ENCODE results near the gene MMRN1. TPM values are rescaled to one million over a fixed set of nuclear protein-coding genes. Genes with fewer than 3 reads are reported as not detected.

Gene MMRN1
- total RNA-seq, 1 experiment from 2014 or later, result not detected

- CTCF ChIA-PET, result no interaction called here
Observed at GRCh38 chr4:89997171-89997704, 102.6 kb downstream of the MMRN1 start.

GRCh38 chr4:89998469-89999011, 103.9 kb downstream of the MMRN1 start:
- no peak overlapping the region for H3K4me3 ChIP-seq (ENCODE audit: low read depth in 2 of 2, low read length in 2 of 2)
- no peaks in the 10 kb centered on the region for H3K4me1 ChIP-seq (ENCODE audit: control insufficient read depth, insufficient read depth, low read length)
- BruUV-seq (replicated peaks), result no TSS peak
- DNase-seq (ENCODE audit: low read depth, low spot score), result no peak
- TF ChIP-seq CTCF (IDR thresholded peaks at IDR 0.05), result no peak
- intact Hi-C loops (cut with micrococcal nuclease; ENCODE audit: unreplicated experiment) (no loop called here), in situ Hi-C loops (cut with HindIII; ENCODE audit: low pct_unique_long_range_greater_than_20kb, low sequenced_read_pairs) (no loop called here)
- H3K27me3 ChIP-seq (ENCODE audit: control insufficient read depth, insufficient read depth, low read length), result no peaks in the 10 kb centered on the region
- ChIA-PET POLR2A (no interaction called here), CTCF (interaction anchor here (0.6 kb wide), 1 partner anchor 15 kb away, joined by 7 read pairs; no protein-coding TSS in a partner anchor)
- ATAC-seq, result no peak
- no peaks in the 10 kb centered on the region for H3K36me3 ChIP-seq (ENCODE audit: control insufficient read depth, insufficient read depth, low read length)
- H3K27ac ChIP-seq (ENCODE audit: low read length), result no peak overlapping the region
- no peaks in the 10 kb centered on the region for H3K9me3 ChIP-seq (ENCODE audit: control insufficient read depth, insufficient read depth, low read depth, low read length)

More at GRCh38 chr4:89997171-89997704, 102.6 kb downstream of the MMRN1 start:
- TF ChIP-seq REST (IDR thresholded peaks at IDR 0.05; ENCODE audit: insufficient read depth in 1 of 2, low read depth in 2 of 2, low read length in 1 of 2), result no peak
- TF ChIP-seq POLR2AphosphoS5 (IDR thresholded peaks at IDR 0.05; ENCODE audit: low read depth, low read length), result no peak
- no peak for TF ChIP-seq TCF7L2 (IDR thresholded peaks at IDR 0.05; ENCODE audit: low read depth, low read length)
- no peak for TF ChIP-seq CTCF (IDR thresholded peaks at IDR 0.05)
- no peak for TF ChIP-seq SIN3A (IDR thresholded peaks at IDR 0.05; ENCODE audit: borderline replicate concordance, insufficient read depth, low read depth, low read length)
- intact Hi-C loops (cut with micrococcal nuclease; ENCODE audit: unreplicated experiment), result no loop called here
- no peak overlapping the region for H3K4me3 ChIP-seq (ENCODE audit: low read depth in 2 of 2, low read length in 2 of 2)
- BruUV-seq (replicated peaks), result no TSS peak
- POLR2A ChIA-PET, result no interaction called here
- DNase-seq (ENCODE audit: low read depth, low spot score) (no peak), ATAC-seq (no peak)
- no peaks in the 10 kb centered on the region for H3K4me1 ChIP-seq (ENCODE audit: control insufficient read depth, insufficient read depth, low read length)
- H3K27me3 ChIP-seq (ENCODE audit: control insufficient read depth, insufficient read depth, low read length), result no peaks in the 10 kb centered on the region
- in situ Hi-C loops (cut with HindIII; ENCODE audit: low pct_unique_long_range_greater_than_20kb, low sequenced_read_pairs), result no loop called here
- no peak overlapping the region for H3K27ac ChIP-seq (ENCODE audit: low read length)
- no peaks in the 10 kb centered on the region for H3K36me3 ChIP-seq (ENCODE audit: control insufficient read depth, insufficient read depth, low read length)
- no peaks in the 10 kb centered on the region for H3K9me3 ChIP-seq (ENCODE audit: control insufficient read depth, insufficient read depth, low read depth, low read length)
